Astrocyte (in vitro differentiated cells and primary cell): ENCODE data around the gene CD46. TPM values are rescaled to one million over a fixed set of nuclear protein-coding genes. Genes with fewer than 3 reads are reported as not detected.

Experiments used
- DNase-seq: peaks from one replicate; pipeline ENCODE4 v3.0.0-alpha.2; 2010; ENCODE audit warnings: low read depth
- FAIRE-seq: peaks from 2 replicates; lab custom pipeline; 2011; peaks lifted over from hg19 to GRCh38; lab: Jason Lieb, UNC
- H2AFZ ChIP-seq: 2 replicates; pipeline ENCODE4 v1.6.0; 2012; ENCODE audit warnings: low read depth, low read length, inconsistent platforms
- H3K27ac ChIP-seq: 2 replicates; pipeline ENCODE4 v1.5.1; 2011; ENCODE audit warnings: low read depth, low read length, inconsistent platforms
- H3K27me3 ChIP-seq: 2 replicates; pipeline ENCODE4 v1.6.0; 2011; ENCODE audit warnings: low read length, inconsistent platforms; ENCODE audit not compliant: insufficient read depth
- H3K36me3 ChIP-seq: 2 replicates; pipeline ENCODE4 v1.5.1; 2011; ENCODE audit warnings: low read length, inconsistent platforms; ENCODE audit not compliant: insufficient read depth
- H3K4me1 ChIP-seq: 2 replicates; pipeline ENCODE4 v1.5.1; 2011; ENCODE audit warnings: low read length, inconsistent platforms; ENCODE audit not compliant: insufficient read depth
- H3K4me2 ChIP-seq: 2 replicates; pipeline ENCODE4 v1.6.0; 2012; ENCODE audit warnings: low read length, inconsistent platforms
- H3K4me3 ChIP-seq: 2 replicates; pipeline ENCODE4 v1.5.1; 2011; ENCODE audit warnings: low read depth, mild to moderate bottlenecking, low read length, inconsistent platforms; ENCODE audit not compliant: insufficient read depth
- H3K79me2 ChIP-seq: 2 replicates; pipeline ENCODE4 v1.6.0; 2012; ENCODE audit warnings: mild to moderate bottlenecking, low read length, inconsistent platforms; ENCODE audit not compliant: insufficient read depth
- H3K9ac ChIP-seq: 2 replicates; pipeline ENCODE4 v1.6.0; 2012; ENCODE audit warnings: mild to moderate bottlenecking, low read length, inconsistent platforms
- H3K9me3 ChIP-seq: 2 replicates; pipeline ENCODE4 v1.5.1; 2012; ENCODE audit warnings: low read depth, mild to moderate bottlenecking, low read length, inconsistent platforms; ENCODE audit not compliant: insufficient read depth
- H4K20me1 ChIP-seq: 2 replicates; pipeline ENCODE4 v1.6.0; 2012; ENCODE audit warnings: low read length, inconsistent platforms; ENCODE audit not compliant: insufficient read depth
- H3K27ac Mint-ChIP-seq: one replicate; pipeline ENCODE4 v1.8.0; 2021; ENCODE audit warnings: mild to moderate bottlenecking, mixed read lengths; ENCODE audit not compliant: unreplicated experiment
- H3K27me3 Mint-ChIP-seq: one replicate; pipeline ENCODE4 v1.8.0; 2021; ENCODE audit warnings: low read depth, mixed read lengths; ENCODE audit not compliant: unreplicated experiment
- H3K36me3 Mint-ChIP-seq: one replicate; pipeline ENCODE4 v1.8.0; 2021; ENCODE audit warnings: low read depth, mixed read lengths; ENCODE audit not compliant: unreplicated experiment
- H3K4me1 Mint-ChIP-seq: one replicate; pipeline ENCODE4 v1.8.0; 2021; ENCODE audit warnings: low read depth, mixed read lengths; ENCODE audit not compliant: unreplicated experiment
- H3K4me3 Mint-ChIP-seq: one replicate; pipeline ENCODE4 v1.8.0; 2021; ENCODE audit warnings: mild to moderate bottlenecking, moderate library complexity, mixed read lengths; ENCODE audit not compliant: unreplicated experiment
- H3K9me3 Mint-ChIP-seq: one replicate; pipeline ENCODE4 v1.8.0; 2021; ENCODE audit warnings: mild to moderate bottlenecking, mixed read lengths; ENCODE audit not compliant: unreplicated experiment
- EZH2 ChIP-seq: IDR thresholded peaks from 2 replicates; pipeline ENCODE4 v1.6.1; 2012; ENCODE audit warnings: mild to moderate bottlenecking, low read length, inconsistent platforms; ENCODE audit not compliant: insufficient read depth
- total RNA-seq: library from RNA; stranded (reverse); gene quantifications from 2 replicates; pipeline ENCODE4 v1.2.1, GENCODE V29; 2021
- TF ChIP-seq, protein P1 (sequence below): IDR thresholded peaks from 2 replicates; pipeline ENCODE4 v1.5.1; 2011; ENCODE audit warnings: low read depth, mild to moderate bottlenecking, inconsistent platforms, low read length, moderate library complexity; ENCODE audit not compliant: insufficient read depth

Gene CD46
- total RNA-seq, 1 donor from 2014 or later = 176 TPM

DNA sequence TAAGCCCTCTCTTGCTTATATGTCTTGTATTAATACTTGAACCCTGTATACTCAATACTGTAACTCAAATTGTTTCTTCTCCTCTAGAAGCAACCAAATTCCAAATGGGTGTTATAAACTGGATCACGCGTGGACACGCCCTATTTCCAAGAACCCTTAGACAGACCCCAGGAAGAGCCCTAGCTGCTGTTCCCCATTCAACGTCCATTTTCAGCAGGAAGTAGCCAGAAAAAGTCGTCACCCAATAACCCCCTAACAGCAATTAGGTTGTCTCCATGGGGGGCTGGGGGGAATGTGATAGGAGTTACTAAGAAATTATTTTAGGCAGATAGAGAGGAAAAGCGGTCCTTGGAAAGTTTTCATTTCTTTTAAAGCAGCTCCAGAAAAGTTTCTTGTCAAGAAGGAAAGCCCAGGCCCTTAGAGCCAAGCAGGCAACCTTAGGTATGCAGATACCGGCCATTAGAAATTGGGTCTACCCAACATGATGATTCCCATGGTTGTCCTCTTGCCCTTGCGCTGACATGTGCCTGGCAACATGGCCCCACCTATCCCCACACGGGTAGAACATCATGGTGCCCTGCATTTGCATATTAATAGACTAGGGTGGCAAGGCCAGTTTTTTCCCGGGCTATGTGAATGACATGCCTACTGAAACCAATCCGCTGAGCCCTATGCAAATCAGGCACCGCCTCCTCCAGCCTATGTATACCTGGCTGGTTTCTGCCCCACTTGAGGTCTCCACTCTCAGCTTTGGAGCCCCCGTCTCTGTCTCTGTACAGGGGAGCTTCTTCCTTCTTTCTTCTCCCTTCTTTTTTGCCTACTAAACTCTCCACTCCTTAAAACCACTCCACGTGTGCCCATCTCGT, 4.0 kb upstream of the CD46 start:
- Mint-ChIP-seq H3K9me3 (no peaks in the 10 kb centered on the region), H3K27ac (no peak overlapping the region), H3K4me3 (no peak overlapping the region), H3K36me3 (no peaks in the 10 kb centered on the region), H3K4me1 (peaks cover 6% of the 10 kb centered on the region), H3K27me3 (no peaks in the 10 kb centered on the region)
- no peaks in the 10 kb centered on the region for H3K9me3 ChIP-seq
- peaks cover 3% of the 10 kb centered on the region for H4K20me1 ChIP-seq
- TF ChIP-seq EZH2 = no peak
- TF ChIP-seq, protein P1, sequence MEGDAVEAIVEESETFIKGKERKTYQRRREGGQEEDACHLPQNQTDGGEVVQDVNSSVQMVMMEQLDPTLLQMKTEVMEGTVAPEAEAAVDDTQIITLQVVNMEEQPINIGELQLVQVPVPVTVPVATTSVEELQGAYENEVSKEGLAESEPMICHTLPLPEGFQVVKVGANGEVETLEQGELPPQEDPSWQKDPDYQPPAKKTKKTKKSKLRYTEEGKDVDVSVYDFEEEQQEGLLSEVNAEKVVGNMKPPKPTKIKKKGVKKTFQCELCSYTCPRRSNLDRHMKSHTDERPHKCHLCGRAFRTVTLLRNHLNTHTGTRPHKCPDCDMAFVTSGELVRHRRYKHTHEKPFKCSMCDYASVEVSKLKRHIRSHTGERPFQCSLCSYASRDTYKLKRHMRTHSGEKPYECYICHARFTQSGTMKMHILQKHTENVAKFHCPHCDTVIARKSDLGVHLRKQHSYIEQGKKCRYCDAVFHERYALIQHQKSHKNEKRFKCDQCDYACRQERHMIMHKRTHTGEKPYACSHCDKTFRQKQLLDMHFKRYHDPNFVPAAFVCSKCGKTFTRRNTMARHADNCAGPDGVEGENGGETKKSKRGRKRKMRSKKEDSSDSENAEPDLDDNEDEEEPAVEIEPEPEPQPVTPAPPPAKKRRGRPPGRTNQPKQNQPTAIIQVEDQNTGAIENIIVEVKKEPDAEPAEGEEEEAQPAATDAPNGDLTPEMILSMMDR = no peak
- H3K9ac ChIP-seq = no peak overlapping the region
- no peak overlapping the region for H3K4me2 ChIP-seq
- peaks cover 10% of the 10 kb centered on the region for H3K79me2 ChIP-seq
- no peak overlapping the region for H2AFZ ChIP-seq
- H3K36me3 ChIP-seq = no peaks in the 10 kb centered on the region
- FAIRE-seq (no peak), DNase-seq (no peak)
- no peak overlapping the region for H3K4me3 ChIP-seq
- no peaks in the 10 kb centered on the region for H3K27me3 ChIP-seq
- peaks cover 6% of the 10 kb centered on the region for H3K4me1 ChIP-seq
- no peak overlapping the region for H3K27ac ChIP-seq

DNA sequence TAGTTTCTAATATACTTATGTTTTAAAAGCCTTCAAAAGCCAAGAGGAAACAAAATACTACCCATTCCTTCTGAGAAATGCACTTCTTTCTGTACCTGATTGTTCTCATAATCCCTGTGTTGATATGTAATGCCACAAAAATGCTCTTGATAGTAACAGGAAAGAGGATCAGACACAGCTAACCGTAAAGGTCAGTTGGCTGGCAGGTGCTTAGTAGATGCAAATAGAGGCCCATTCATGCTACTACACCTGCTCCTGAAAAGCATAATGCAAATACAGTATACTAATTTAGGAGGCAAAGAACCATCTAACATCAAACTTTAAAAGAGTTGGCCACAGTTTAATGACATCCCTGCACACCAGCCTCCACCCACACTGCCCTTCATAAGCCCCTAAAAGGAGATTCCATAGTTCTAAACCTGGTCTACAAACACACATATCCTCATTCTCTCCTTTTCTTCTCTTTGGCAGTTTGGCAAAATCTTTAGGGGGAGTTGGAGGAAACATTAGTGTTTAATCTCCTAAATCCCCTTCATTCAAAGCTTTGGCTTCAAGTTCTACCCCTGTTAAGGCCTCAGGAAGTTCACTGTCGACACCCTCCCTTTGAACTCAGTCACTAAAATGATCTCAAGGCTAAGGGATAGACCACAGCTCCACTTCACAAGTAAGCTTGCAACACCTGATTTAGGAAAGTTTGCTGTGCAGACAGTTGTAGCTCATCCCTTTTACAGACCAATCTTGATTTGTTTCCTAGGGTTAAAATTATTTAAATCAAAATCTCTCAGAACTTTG, 2.9 kb upstream of the CD46 start:
- no peak overlapping the region for H3K27ac ChIP-seq
- Mint-ChIP-seq H3K4me3 (no peak overlapping the region), H3K36me3 (no peaks in the 10 kb centered on the region), H3K27ac (no peak overlapping the region), H3K9me3 (no peaks in the 10 kb centered on the region), H3K4me1 (peaks cover 9% of the 10 kb centered on the region), H3K27me3 (no peaks in the 10 kb centered on the region)
- no peak overlapping the region for H3K9ac ChIP-seq
- H2AFZ ChIP-seq = no peak overlapping the region
- H3K27me3 ChIP-seq = no peaks in the 10 kb centered on the region
- no peaks in the 10 kb centered on the region for H3K36me3 ChIP-seq
- DNase-seq = no peak
- H3K9me3 ChIP-seq = no peaks in the 10 kb centered on the region
- peaks cover 21% of the 10 kb centered on the region for H3K79me2 ChIP-seq
- no peak overlapping the region for H3K4me3 ChIP-seq
- peaks cover 14% of the 10 kb centered on the region for H4K20me1 ChIP-seq
- FAIRE-seq = no peak
- peaks cover 8% of the 10 kb centered on the region for H3K4me1 ChIP-seq
- no peak overlapping the region for H3K4me2 ChIP-seq
- TF ChIP-seq EZH2 = no peak
- TF ChIP-seq, protein P1 = no peak
